HTR-8/SVneo (cell line): Measurements from ENCODE around the gene XYLT1.

Experiments used
- DNase-seq: peaks from one replicate; pipeline ENCODE4 v3.0.0; 2011; ENCODE audit warnings: low spot score, mixed read lengths; ENCODE audit not compliant: insufficient read length
- FAIRE-seq: peaks from 2 replicates; lab custom pipeline; 2011; peaks lifted over from hg19 to GRCh38; lab: Jason Lieb, UNC

XYLT1 gene

DNA sequence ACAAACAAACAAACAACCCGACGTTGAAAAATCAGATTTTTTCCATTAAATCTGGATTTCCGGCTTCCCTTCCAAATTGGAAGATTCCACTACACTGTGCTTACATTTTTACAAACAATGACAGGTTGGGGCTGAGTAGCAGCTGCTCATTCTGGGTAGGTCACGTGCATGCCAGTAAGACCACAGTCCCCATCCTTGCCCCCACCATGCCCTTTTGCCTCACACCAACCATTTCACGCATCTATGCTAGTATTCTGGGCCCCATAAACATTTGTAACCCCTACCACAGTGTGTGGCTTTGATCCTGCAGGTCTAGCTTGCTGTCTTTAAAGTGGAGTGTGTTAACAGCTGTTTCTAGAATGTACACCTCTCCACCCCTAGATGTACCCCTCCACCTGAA is 366.1 kb downstream of the XYLT1 start:
- DNase-seq, result no peak
- no peak for FAIRE-seq

DNA sequence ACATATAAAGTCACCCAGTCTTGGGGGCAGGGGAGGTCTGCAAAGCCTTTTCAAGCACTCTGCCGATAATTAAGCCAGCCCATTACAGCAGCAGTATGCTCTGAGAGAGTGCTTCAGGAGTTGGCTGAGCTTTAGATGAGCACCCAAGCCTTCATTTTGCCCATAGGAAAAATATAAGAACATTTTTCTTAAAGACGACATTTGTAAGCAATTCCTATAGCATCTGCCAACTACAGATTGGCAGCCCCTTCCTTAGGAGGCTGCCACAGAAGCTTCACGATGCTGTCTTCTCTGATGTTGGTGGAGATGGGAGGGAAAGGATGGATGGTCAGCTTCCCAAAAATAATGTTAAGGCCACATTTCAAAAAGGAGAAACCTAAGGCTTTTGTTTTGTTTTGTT is 367.5 kb downstream of the XYLT1 start:
- no peak for FAIRE-seq
- DNase-seq, result no peak

DNA sequence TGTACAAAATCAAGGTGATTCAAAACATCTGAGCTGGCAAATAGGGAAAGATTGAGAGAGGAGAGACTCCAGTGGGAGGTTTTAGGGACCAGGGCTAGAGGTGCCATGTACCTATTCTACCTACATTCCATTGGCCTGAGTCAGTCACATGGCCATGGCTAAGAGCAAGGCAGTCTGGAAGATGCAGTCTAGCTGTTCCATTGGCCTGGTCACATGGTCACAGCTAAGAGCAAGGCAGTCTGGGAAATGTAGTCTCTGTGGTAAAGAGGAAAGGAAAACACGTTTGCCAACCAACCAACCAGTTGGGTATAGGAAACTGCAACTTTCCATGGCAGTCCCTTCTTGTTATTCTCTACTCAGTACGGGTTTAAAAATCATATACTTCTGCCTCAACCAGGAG is 369.1 kb downstream of the XYLT1 start:
- DNase-seq (no peak), FAIRE-seq (no peak)

DNA sequence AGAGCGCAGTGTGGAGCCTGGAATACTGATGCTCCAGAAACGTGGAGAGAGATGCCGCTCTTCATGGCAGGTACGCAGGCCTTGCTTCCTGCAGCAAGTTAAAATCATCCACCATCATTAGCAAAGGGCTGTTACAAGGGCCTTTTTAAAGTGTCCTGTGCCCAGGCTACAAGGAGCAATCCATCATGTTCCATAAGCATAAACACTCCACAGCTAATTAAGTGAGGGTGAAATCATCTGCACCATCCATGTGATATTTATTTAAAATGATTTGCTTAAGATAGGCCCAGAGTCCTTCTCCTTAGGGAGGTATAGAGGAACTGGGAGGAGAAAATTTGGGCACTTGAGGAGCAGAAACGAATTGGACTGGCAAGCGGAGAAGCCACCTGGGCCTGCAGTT is 372.1 kb downstream of the XYLT1 start:
- FAIRE-seq (no peak), DNase-seq (no peak)

DNA sequence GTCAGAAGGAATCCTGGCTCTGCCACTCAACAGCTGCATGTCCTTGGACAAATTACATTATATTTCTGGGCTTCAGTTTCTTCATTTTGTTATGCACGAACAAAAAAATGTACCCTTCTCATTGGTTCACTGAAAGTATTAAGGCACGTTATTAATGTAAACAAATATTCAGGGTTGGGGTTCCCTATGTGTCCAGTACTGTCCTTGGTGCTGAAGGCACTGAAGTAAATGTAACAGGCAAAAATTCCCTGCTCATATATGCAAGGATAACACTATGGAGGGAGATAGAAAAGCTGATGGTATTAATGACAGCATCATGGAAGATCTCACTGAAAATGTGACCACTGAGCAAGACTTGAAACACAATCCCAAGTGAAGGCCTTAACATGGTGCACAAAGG is 386.6 kb downstream of the XYLT1 start:
- no peak for DNase-seq
- no peak for FAIRE-seq

DNA sequence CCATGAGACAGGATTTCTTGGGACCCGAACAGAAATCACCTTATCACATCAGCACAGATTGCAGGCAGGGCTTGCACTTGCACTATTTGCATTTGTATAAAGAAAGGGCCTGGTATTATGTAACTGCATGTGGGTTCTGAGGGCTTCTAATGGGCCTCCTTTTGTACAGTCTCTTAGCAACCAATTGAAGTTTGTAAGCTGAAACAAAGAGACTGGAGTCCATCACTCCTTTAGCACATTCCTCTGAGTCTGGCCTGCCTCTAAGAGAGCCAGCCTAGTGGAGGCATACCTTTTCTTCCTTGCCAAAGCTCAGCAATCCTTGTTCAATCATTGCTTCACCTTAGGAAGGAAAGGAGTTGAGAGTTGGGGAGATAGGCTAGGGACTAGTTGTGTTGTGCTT is 387.1 kb downstream of the XYLT1 start:
- DNase-seq, result no peak
- FAIRE-seq, result no peak

DNA sequence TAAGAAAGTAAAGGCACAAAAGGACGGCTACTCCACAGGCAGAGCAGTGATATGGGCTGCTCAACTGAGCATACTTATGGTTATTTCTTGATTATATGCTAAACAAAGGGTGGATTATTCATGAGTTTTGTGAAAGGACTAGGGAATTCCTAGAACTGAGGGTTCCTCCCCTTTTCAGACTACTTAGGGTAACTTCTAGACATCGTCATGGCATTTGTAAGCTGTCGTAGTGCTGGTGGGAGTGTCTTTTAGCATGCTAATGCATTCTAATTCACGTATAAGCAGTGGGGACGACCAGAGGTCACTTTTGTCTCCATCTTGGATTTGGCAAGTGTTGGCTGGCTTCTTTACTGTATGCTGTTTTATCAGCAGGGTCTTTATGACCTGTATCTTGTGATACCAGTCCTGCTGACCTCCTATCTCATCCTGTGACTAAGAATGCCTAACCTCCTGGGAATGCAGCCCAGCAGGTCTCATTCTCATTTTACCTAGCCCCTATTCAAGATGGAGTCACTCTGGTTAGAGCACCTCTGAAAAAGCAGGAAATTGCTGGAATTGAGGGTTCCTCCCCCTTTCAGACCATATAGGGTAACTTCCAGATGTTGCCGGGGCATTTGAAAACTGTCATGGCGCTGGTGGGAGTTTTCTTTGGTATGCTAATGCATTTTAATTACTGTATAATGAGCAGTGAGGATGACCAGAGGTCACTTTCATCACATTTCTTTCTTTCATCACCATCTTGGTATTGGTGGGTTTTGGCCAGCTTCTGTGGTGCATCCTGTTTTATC is 388.5 kb downstream of the XYLT1 start:
- DNase-seq (no peak), FAIRE-seq (no peak)

DNA sequence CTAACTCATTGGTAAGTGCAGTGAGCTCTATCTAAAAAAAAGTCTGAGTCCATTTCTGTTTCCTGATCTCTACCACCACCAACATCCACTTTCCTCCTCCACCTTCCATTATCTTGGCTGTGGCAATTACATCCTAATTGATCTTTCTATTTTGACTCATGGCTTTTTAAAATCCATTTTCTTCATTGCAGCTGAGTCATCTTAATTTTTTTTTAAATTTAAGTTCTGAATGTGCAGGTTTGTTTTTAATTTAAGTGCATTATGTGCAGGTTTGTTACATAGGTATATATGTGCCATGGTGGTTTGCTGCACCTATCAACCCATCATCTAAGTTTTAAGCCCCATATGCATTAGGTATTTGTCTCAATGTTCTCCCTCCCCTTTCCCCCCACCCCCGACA is 390.7 kb downstream of the XYLT1 start:
- DNase-seq (no peak), FAIRE-seq (no peak)

DNA sequence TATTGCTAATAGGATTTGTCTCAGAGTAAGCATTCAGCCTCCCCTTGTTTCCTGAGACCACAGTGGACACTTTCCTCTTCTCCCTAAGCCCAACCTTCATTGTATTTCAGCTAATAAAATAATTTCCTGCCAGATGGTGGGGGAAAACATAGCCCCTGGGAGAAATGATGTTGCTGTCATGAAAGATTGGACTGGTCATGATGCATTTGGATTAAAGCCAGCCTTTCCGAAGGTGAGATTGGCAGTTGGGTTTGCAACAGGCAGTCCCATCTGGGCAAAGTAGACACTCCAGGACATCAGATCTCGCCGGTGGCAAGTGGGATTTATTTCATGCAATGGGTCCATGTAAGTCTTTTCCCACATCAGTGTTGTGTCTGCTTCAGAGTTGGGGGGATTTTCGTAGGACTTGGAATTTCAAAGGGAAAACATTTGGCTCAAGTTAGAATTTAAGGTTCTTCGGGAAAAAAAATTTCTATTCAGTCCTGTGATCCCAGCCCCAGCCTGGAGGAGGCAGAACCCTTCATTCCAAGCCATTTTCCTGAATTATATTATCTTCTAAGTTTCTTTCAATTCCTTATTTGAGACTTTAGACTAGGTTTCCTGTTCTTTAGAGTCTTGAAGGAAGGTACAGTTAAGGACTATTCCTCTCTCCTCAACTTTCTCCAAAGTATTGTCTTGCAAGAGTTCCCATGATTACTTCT is 391.7 kb downstream of the XYLT1 start:
- no peak for FAIRE-seq
- no peak for DNase-seq

DNA sequence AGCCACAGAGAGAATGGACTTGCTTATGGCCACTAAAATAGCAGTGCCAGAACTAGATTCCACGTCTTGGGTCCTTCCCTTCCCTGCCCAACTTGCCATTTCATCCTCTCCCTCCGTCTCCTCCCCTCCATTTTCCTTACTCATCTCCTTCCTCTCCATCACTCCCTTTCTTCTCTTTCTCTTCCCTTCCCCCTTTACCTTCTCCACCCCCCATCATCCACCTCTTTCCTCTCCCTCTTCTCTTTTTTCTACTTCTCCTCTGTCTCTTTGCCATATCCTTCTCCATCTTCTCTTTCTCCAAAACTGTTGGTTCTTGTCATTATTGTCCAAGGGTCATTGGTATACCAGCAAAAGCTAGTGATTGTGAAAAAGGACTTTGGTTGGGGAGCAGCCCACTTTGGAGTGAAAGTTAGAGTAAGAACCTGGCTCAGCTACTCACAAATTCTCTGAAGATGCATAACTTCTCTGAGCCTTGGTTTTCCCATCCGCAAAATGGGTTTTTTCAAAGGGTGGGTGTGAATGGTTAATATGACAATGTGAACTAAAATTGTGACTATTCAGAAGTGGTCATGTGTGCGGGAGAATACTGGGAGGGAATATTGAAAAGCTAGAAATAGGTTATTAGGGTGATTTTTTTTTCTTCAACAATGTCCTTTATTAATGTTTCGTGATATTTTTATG is 393.8 kb downstream of the XYLT1 start:
- FAIRE-seq, result no peak
- no peak for DNase-seq

DNA sequence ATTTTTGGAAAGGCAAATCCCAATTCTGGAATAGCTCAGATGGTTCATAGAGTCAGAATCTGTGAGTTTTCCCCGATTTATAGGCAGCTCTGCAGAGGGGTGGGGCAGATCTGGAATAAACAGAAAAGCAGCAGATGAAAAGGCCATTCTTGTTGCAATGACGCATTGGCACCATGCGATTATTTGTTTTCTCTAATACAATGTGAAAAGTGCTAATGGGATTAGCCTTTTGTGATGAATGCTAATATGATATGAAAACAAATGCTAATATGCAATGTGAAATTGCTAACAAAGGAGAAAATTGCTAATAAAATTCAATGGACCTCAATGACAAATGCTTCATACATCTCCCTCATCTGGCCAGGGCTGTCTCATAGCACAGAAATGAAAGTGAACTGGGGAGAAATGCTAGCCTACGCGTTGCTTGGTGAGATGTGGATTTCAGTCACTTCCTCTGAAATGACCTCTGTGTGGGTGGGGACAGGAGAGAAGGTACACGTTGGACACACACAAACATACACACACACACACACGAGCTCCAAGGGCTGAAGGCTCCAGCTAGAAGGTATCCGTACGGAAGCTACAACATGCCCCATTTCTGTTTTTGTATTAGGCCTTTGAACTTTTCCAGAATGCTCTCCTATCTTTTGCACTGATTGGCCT is 394.5 kb downstream of the XYLT1 start:
- FAIRE-seq, result no peak

DNA sequence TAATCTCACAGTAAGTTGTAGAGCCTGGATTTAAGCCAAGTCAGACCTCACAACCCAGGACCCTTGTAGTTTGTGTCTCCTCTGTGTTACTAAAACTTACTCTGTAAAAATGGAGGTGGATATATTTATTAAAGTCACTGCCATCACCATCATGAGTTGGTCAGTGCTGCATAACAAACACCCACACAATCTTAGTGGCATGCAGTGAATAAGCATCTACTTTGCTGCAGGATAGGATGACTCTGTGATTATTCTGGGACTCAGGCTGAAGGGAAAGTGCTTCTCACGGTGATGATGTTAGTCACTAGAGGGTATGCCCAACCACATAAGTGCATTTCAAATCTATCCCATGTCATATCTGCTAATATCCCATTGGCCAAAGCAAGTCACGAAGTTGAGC is 398.7 kb downstream of the XYLT1 start:
- no peak for DNase-seq
- FAIRE-seq, result no peak

More for the DNA sequence above, 394.5 kb downstream of the XYLT1 start:
- no peak for DNase-seq

DNA sequence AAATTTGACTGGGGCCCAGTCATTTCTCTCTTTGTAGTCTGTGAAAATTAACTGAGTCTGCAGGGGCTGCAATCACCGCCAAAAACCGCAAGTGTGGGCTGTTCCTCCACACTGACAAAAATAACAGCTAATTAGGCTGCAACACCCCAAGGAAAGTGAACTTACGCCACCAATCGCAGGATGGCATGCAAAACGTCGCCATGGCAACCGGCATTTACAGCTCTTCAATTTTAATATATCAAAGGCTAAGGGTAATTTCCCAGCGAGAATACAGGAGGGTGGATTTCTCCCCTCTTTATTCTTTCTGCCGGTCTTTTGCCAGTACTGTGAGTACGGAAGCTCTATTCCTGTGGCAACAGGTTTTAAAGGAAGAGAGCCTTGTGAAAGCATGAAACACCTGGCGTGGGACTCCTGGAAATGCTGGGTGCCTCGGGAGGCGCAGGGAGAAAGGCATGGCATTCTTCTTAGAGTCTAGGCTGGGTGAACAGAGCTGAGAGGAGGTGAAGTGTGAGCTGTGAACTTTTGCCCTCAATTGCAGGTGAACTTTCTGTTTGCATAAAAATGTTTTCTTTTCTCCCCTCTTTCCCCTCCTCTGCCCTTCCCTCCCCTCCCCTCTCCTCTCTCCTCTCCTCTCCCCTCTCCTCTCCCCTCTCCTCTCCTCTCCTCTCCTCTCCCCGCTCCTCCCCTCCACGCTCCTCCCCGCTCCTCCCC is 399.7 kb downstream of the XYLT1 start:
- FAIRE-seq (no peak), DNase-seq (no peak)

DNA sequence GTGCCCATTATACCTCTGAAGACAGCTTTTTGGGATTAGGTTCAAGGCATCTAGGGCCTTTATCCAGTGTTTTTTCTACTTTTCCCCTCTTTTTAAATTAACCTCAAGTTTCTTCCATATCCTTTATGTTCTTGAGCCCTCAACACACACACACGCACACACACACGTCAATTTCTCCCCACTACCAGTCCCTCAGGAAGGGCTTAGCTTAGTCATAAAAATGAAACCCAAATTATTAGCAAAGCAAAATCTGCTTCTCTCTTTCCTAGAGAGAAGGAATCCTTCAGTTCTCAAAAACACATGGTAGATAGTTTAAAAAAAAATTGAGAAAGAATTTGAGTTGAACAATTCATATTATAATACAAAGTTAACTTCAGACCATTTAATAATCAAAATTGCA is 401.1 kb downstream of the XYLT1 start:
- no peak for DNase-seq
- no peak for FAIRE-seq

DNA sequence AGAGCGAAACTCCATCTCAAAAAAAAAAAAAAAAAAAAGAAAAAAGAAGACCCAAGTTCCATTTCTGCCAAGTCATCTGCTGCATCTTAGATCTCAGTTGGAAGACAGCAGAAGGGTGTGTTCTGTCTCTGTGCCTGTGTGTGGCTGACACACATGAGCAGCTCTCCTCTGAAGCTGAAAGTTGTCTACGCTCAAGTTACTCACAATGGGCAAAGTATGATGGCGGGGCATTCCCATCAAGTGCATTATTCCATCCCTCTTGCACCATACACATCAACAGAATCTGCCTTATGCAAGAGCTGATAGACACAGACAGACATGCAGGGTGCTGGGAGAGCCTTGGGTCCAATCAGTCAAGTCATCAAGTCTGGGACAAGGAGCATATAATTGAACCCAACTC is 402.2 kb downstream of the XYLT1 start:
- no peak for FAIRE-seq
- DNase-seq, result no peak

DNA sequence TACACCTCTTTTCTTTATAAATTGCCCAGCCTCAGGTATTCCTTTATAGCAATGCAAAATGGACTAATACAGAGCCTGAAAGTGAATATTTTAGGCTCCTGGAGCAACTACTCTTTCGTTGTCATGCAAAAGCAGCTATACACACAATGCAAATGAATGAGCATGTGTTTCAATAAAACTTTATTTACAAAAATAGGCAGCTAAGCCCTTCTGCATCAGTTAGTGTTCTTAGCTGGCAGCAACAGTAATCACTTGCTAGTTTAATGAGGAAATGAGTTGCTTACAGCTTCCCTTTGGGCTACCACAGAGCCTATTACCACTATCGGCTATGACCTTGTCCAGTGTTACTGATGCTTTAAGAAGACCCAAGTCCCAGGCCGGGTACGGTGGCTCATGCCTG is 402.9 kb downstream of the XYLT1 start:
- FAIRE-seq, result no peak
- DNase-seq, result no peak

DNA sequence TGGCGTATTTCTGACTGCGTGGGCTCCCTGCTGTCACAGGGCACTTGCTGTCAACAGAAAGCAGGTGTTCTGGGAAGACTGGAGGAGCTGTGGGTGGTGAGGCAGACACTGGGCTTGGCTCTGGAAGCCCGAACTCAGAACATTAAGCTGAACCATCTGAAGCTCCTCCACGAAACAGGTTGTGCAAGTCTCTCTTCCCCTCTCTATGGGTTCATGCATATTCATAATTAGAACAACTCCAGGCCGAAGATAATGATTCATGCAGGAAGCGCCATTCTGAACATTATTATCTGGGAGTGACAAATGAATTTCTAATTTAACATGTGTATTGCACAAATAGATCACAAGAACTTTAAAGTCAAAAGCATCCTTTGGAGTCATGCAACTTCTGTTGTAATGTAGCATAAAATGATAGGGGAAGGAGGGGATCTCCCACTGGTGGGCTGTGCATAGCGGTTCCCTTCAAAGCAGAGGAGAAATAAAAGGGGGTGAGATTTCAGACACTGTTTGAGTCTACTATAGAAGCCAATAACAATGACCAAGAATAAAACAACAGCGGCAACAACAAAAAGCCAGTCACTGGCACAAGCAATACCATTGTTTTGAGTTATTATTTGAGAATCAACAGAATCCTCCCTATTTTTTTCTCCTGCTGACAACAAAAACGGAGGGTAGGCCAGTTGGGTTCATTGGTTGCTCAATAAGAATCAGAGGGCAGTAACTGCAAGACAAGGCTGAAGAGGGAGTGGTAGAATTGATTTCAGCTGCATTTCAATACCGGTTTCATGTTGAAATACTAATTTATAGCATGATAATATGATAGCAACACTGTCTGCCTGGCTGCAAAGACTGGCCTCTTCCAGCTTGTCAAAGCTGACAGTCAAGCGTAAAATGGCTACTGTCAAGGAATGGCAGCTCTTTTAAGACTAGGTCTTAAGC is 407.3 kb downstream of the XYLT1 start:
- no peak for FAIRE-seq
- DNase-seq, result no peak

DNA sequence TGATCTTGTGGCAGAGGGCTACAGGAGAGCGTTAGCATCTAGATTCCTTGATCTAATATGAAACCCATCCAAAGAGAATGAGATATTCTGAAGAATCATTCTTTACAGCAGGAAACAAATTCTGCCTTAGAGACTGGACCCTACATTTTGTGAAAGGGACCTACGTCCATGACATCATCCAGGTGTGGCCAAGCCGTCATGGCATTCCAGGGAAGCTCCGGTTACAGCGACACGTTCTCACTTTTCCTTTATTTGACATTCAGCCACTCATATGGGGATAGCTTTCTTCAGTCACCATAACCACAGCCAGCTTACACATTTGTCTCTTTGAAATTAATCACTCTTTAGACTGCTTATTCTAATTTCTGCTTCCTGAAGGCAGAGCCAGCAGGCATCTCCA is 408.1 kb downstream of the XYLT1 start:
- no peak for FAIRE-seq
- DNase-seq, result no peak

DNA sequence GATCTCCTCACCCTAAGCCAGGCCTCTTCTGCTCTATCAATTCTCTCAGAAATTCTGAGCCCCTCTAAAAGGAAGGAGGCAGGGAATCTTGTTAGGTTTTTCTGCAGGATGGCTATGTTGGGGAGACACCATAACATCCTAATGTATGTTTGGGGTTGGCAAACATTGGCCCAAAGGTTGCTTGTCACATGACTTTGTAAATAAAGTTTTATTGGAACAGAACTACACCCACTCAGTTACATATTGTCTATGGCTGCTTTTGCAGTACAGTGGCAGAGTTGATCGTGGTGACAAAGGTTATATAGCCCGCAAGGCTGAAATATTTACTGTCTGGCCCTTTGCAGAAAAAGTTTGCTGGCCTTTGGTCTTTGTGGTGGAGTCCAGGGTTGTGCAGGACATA is 409.4 kb downstream of the XYLT1 start:
- FAIRE-seq (no peak), DNase-seq (no peak)
